ENCODE results near the gene HJURP.

The HJURP gene

GRCh38 chr2:233822781-233823730, 31.3 kb downstream of the HJURP start:
- ATAC-seq (ENCODE audit: insufficient read depth, low read depth) (no peak), DNase-seq (no peak)
- TF ChIP-seq EZH2 (IDR thresholded peaks at IDR 0.05; ENCODE audit: borderline replicate concordance, low read depth, low read length, severe bottlenecking) (no peak), CTCF (IDR thresholded peaks at IDR 0.05; ENCODE audit: borderline replicate concordance, extremely low read depth, low read length, poor library complexity, severe bottlenecking) (no peak)
- H3K27me3 ChIP-seq (ENCODE audit: insufficient read depth, low read length, poor library complexity), result no peaks in the 10 kb centered on the region
- no peaks in the 10 kb centered on the region for H4K20me1 ChIP-seq (ENCODE audit: insufficient read depth, low read length)
- H3K27ac ChIP-seq (ENCODE audit: low read length), result no peak overlapping the region
- no peaks in the 10 kb centered on the region for H3K36me3 ChIP-seq (ENCODE audit: insufficient read depth, low read length)
- no peak overlapping the region for H3K9ac ChIP-seq (ENCODE audit: low read depth, low read length)
- no peak overlapping the region for H3K4me3 ChIP-seq (ENCODE audit: low read depth in 1 of 2, low read length in 2 of 2)
- no peaks in the 10 kb centered on the region for H3K4me1 ChIP-seq (ENCODE audit: insufficient read depth, low read length)
- no peaks in the 10 kb centered on the region for H3K9me3 ChIP-seq (ENCODE audit: insufficient read depth, low read length, severe bottlenecking)
- no peak overlapping the region for H2AFZ ChIP-seq (ENCODE audit: low read depth, low read length)
- no peak overlapping the region for H3K4me2 ChIP-seq (ENCODE audit: insufficient read depth, low read length)
- H3K79me2 ChIP-seq (ENCODE audit: insufficient read depth, low read length), result no peaks in the 10 kb centered on the region

- no peaks in the 10 kb centered on the region for H3K27me3 ChIP-seq (ENCODE audit: insufficient read depth, low read length, poor library complexity)
- ATAC-seq (ENCODE audit: insufficient read depth, low read depth) (no peak), DNase-seq (no peak)
- no peaks in the 10 kb centered on the region for H3K9me3 ChIP-seq (ENCODE audit: insufficient read depth, low read length, severe bottlenecking)
- H3K4me2 ChIP-seq (ENCODE audit: insufficient read depth, low read length), result no peak overlapping the region
- H2AFZ ChIP-seq (ENCODE audit: low read depth, low read length), result no peak overlapping the region
- H3K79me2 ChIP-seq (ENCODE audit: insufficient read depth, low read length), result no peaks in the 10 kb centered on the region
- no peak for TF ChIP-seq EZH2 (IDR thresholded peaks at IDR 0.05; ENCODE audit: borderline replicate concordance, low read depth, low read length, severe bottlenecking)
- no peak for TF ChIP-seq CTCF (IDR thresholded peaks at IDR 0.05; ENCODE audit: borderline replicate concordance, extremely low read depth, low read length, poor library complexity, severe bottlenecking)
- H3K36me3 ChIP-seq (ENCODE audit: insufficient read depth, low read length), result no peaks in the 10 kb centered on the region
- H3K4me3 ChIP-seq (ENCODE audit: low read depth in 1 of 2, low read length in 2 of 2), result no peak overlapping the region
- no peak overlapping the region for H3K27ac ChIP-seq (ENCODE audit: low read length)
- H4K20me1 ChIP-seq (ENCODE audit: insufficient read depth, low read length), result no peaks in the 10 kb centered on the region
- H3K9ac ChIP-seq (ENCODE audit: low read depth, low read length), result no peak overlapping the region
- H3K4me1 ChIP-seq (ENCODE audit: insufficient read depth, low read length), result no peaks in the 10 kb centered on the region
Measured at GRCh38 chr2:233822101-233822771, 32.1 kb downstream of the HJURP start.

- no peak for ATAC-seq (ENCODE audit: insufficient read depth, low read depth)
- Histone ChIP-seq H3K27ac (ENCODE audit: low read length) (no peak overlapping the region), H3K4me2 (ENCODE audit: insufficient read depth, low read length) (no peak overlapping the region)
Measured at GRCh38 chr2:233821709-233822100, 32.6 kb downstream of the HJURP start.

More at GRCh38 chr2:233821709-233822100, 32.6 kb downstream of the HJURP start:
- Histone ChIP-seq H3K27me3 (ENCODE audit: insufficient read depth, low read length, poor library complexity) (no peaks in the 10 kb centered on the region), H3K36me3 (ENCODE audit: insufficient read depth, low read length) (no peaks in the 10 kb centered on the region), H3K9ac (ENCODE audit: low read depth, low read length) (no peak overlapping the region), H3K4me3 (ENCODE audit: low read depth in 1 of 2, low read length in 2 of 2) (no peak overlapping the region), H4K20me1 (ENCODE audit: insufficient read depth, low read length) (no peaks in the 10 kb centered on the region), H3K79me2 (ENCODE audit: insufficient read depth, low read length) (no peaks in the 10 kb centered on the region), H3K4me1 (ENCODE audit: insufficient read depth, low read length) (no peaks in the 10 kb centered on the region), H3K9me3 (ENCODE audit: insufficient read depth, low read length, severe bottlenecking) (no peaks in the 10 kb centered on the region), H2AFZ (ENCODE audit: low read depth, low read length) (no peak overlapping the region)
- no peak for DNase-seq
- TF ChIP-seq EZH2 (IDR thresholded peaks at IDR 0.05; ENCODE audit: borderline replicate concordance, low read depth, low read length, severe bottlenecking) (no peak), CTCF (IDR thresholded peaks at IDR 0.05; ENCODE audit: borderline replicate concordance, extremely low read depth, low read length, poor library complexity, severe bottlenecking) (no peak)
